ENCODE results near the gene CADPS2. TPM values are rescaled to one million over a fixed set of nuclear protein-coding genes. Genes with fewer than 3 reads are reported as not detected.
"Not testable (repeated sequence)": the region's sequence is repeated elsewhere in the genome, so short reads cannot be mapped to it uniquely, and the experiment has no call there.

The CADPS2 gene
- total RNA-seq, 2 donors from 2014 or later, result not detected

DNA sequence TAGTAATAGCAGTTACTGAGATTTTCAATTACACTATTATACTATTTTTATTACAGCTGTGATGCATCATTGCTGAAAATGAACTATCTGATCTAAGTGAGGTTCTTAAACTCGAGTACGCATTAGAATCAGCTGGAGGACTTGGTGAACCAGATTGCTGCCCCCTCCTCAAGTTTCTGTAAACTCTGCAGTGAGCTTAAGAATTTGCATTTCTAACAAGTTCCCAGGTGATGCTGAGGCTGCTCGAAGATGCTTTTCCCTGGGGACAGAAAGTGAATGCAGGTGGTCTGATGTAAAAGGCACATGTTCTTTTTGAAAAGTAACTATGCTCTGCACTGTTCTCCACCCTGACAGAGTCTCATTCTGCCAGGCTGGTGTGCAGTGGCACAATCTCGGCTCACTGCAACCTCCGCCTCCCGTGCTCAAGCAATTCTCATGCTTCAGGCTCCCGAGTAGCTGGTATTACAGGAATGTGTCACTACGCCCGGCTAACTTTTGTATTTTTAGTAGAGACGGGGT, 199.8 kb downstream of the CADPS2 start:
- H3K9me3 Mint-ChIP-seq, result peaks cover 0 to 1% of the 10 kb centered on the region in 2 donors
- no peaks in the 10 kb centered on the region for H3K36me3 Mint-ChIP-seq (ENCODE audit: insufficient read depth in 2 of 2)
- no peak overlapping the region for H3K27ac Mint-ChIP-seq
- no peaks in the 10 kb centered on the region for H3K4me1 Mint-ChIP-seq (ENCODE audit: low read depth)
- H3K4me3 Mint-ChIP-seq, result no peak overlapping the region
- ATAC-seq (replicated peaks in 1 of 2) (no peak), DNase-seq (no peak)
- no peaks in the 10 kb centered on the region for H3K27me3 Mint-ChIP-seq (ENCODE audit: low read depth)

DNA sequence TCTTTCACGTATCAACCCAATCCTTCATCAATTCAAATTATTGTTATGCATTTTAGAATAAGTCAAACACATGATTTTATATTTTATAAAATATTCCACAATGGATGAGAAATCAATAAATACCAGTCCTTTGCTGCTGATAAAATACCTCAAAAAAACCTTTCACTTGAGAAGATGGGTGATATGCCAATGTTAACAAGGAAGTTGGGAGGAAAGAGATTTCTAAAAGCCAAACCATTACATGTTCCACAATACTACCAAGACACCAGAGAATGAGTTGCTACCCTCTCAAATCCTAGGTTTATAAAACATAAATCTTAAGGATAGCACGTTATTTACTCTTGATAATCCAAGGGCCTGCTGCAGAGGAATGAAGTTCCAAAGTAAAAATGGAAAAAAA, 201.8 kb downstream of the CADPS2 start:
- H3K27ac Mint-ChIP-seq, result no peak overlapping the region
- H3K36me3 Mint-ChIP-seq (ENCODE audit: insufficient read depth in 2 of 2), result no peaks in the 10 kb centered on the region
- H3K4me3 Mint-ChIP-seq, result no peak overlapping the region
- ATAC-seq (replicated peaks in 1 of 2) (no peak), DNase-seq (no peak)
- no peaks in the 10 kb centered on the region for H3K4me1 Mint-ChIP-seq (ENCODE audit: low read depth)
- no peaks in the 10 kb centered on the region for H3K27me3 Mint-ChIP-seq (ENCODE audit: low read depth)
- H3K9me3 Mint-ChIP-seq, result no peaks in the 10 kb centered on the region

DNA sequence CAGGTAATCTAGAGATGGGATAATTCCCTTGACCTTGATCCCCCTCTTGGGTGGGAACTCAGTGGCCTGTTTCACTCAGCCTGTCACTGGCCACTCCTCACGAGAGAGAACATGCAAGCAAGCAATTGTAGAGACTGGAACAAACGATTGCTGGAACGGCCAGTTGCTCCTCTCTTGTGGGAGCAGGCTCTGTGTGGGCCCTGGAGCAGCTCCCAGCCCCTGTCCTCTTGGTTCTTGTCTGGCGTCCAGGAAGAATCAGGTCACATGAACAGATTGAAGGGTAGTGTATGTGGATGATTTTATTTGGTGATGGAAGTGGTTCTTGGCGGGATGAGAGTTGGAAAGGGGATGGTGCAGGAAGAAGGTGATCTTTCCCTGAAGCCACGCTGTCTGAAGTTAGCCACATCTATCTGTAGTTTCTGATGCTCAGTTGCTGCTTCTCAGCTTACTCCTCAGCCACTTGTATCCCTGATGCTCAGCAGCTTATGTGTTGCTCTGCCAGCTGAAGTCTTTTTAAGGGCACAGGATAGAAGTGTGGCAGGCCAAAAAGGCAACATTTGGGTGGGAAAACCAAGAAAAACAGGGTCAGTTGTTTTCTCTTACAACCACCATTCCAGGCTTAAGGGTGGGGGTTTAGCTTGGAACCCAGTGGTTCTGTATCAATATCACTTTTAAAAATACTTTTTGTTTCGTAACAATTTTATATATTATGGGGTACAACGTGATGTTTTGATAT, 203.3 kb downstream of the CADPS2 start:
- Mint-ChIP-seq H3K9me3 (peaks cover 0 to 2% of the 10 kb centered on the region in 2 donors), H3K27me3 (ENCODE audit: low read depth) (no peaks in the 10 kb centered on the region), H3K27ac (no peak overlapping the region), H3K4me1 (ENCODE audit: low read depth) (no peaks in the 10 kb centered on the region), H3K4me3 (no peak overlapping the region), H3K36me3 (ENCODE audit: insufficient read depth in 2 of 2) (no peaks in the 10 kb centered on the region)
- no peak for DNase-seq
- no peak for ATAC-seq (replicated peaks in 1 of 2)

DNA sequence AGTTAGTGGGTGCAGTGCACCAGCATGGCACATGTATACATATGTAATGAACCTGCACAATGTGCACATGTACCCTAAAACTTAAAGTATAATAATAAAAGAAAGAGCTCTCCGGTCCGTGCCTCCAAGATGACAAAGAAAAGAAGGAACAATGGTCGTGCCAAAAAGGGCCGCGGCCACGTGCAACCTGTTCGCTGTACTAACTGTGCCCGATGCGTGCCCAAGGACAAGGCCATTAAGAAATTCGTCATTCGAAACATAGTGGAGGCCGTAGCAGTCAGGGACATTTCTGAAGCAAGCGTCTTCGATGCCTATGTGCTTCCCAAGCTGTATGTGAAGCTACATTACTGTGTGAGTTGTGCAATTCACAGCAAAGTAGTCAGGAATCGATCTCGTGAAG, 205.1 kb downstream of the CADPS2 start:
- not testable (repeated sequence) for H3K36me3 Mint-ChIP-seq (ENCODE audit: insufficient read depth in 2 of 2); DNase-seq; ATAC-seq (replicated peaks in 1 of 2); H3K9me3 Mint-ChIP-seq; H3K4me3 Mint-ChIP-seq; H3K27ac Mint-ChIP-seq; H3K27me3 Mint-ChIP-seq (ENCODE audit: low read depth); H3K4me1 Mint-ChIP-seq (ENCODE audit: low read depth)

DNA sequence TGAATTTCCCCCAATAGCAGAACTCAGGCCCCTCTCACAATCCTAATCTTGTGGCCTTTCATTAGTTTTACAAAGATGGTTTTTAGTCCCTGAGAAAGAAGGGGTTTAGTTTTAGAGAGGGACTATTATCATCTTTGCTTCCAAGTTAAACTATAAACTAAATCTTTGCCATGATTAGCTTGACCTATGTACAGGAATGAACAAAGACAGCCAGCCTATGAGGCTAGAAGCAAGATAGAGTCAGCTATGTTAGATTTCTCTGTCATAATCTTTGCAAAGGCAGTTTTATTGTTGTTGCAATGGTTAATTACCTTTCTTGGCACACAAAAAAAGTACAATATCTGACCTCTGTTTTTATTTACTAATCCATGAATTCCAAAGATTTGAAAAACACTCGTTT, 206.4 kb downstream of the CADPS2 start:
- H3K9me3 Mint-ChIP-seq, result peaks cover 2 to 4% of the 10 kb centered on the region in 2 donors
- H3K4me1 Mint-ChIP-seq (ENCODE audit: low read depth), result no peaks in the 10 kb centered on the region
- no peak overlapping the region for H3K27ac Mint-ChIP-seq
- H3K4me3 Mint-ChIP-seq, result no peak overlapping the region
- ATAC-seq (replicated peaks in 1 of 2) (no peak), DNase-seq (no peak)
- H3K36me3 Mint-ChIP-seq (ENCODE audit: insufficient read depth in 2 of 2), result no peaks in the 10 kb centered on the region
- H3K27me3 Mint-ChIP-seq (ENCODE audit: low read depth), result no peaks in the 10 kb centered on the region

DNA sequence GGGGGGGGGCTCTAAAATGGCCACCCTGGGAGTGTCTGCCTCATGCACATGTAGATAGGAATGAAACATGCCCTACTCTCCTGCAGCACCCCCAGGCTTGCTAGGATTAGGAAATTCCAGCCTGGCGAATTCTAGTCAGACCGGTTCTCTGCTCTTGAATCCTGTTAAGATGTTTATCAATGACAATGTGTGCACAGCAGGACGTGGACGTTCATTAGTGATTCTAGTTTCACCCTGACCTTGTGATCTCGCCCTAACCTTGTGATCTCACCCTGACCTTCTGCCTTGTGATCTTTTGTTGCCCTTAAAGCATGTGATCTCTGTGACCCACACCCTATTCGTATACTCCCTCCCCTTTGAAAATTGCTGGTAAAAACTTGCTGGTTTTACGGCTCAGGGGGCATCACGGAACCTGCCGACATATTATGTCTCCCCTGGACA, 207.0 kb downstream of the CADPS2 start:
- not testable (repeated sequence) for DNase-seq; H3K4me1 Mint-ChIP-seq (ENCODE audit: low read depth); H3K9me3 Mint-ChIP-seq; H3K27me3 Mint-ChIP-seq (ENCODE audit: low read depth); H3K36me3 Mint-ChIP-seq (ENCODE audit: insufficient read depth in 2 of 2); H3K4me3 Mint-ChIP-seq; ATAC-seq (replicated peaks in 1 of 2); H3K27ac Mint-ChIP-seq

DNA sequence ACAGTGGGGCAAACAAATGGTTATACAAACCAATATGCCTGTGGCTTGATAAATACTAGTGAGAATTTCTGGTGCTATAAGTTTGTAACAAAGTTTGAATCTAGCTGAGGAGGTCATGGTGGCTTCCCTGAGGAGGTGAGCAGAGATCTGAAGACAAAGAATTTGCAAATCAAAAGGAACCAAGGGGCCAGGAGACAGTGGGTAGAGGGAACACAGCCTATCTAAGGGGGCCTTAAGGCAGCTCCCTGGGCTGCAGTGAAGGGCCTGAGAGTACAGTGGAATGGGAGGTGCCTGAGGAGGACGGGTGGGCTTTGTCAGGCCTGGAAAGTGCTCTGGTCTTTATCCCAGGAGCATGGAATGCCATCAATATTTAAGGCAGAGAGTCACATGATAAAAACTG, 209.1 kb downstream of the CADPS2 start:
- Mint-ChIP-seq H3K9me3 (peaks cover 2 to 4% of the 10 kb centered on the region in 2 donors), H3K27ac (no peak overlapping the region)
- ATAC-seq (replicated peaks in 1 of 2), result no peak

DNA sequence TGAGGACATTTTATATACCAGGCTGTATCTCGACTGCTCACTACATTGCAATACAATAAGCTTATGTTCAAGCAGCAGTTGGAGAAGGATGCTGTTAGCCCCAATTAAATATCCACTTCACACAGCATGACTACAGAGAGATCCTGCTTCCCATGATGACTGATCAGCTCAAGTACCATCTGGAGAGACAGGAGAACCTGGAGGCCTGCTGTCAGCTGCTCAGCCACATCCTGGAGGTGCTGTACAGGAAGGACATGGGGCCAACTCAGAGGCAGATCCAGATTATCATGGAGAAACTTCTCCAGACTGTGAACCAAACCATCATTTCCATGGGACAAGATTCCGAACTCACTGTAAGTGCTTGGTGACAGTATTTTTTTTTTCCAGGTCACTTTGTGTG, 209.8 kb downstream of the CADPS2 start:
- H3K36me3 Mint-ChIP-seq (ENCODE audit: insufficient read depth in 2 of 2), result no peaks in the 10 kb centered on the region
- H3K27ac Mint-ChIP-seq, result no peak overlapping the region
- no peaks in the 10 kb centered on the region for H3K4me1 Mint-ChIP-seq (ENCODE audit: low read depth)
- no peak for ATAC-seq (replicated peaks in 1 of 2)
- DNase-seq, result no peak
- peaks cover 2 to 6% of the 10 kb centered on the region in 2 donors for H3K9me3 Mint-ChIP-seq
- no peaks in the 10 kb centered on the region for H3K27me3 Mint-ChIP-seq (ENCODE audit: low read depth)
- no peak overlapping the region for H3K4me3 Mint-ChIP-seq

More for the DNA sequence above, 209.1 kb downstream of the CADPS2 start:
- DNase-seq, result no peak
- Mint-ChIP-seq H3K27me3 (ENCODE audit: low read depth) (no peaks in the 10 kb centered on the region), H3K4me1 (ENCODE audit: low read depth) (no peaks in the 10 kb centered on the region), H3K36me3 (ENCODE audit: insufficient read depth in 2 of 2) (no peaks in the 10 kb centered on the region), H3K4me3 (no peak overlapping the region)

DNA sequence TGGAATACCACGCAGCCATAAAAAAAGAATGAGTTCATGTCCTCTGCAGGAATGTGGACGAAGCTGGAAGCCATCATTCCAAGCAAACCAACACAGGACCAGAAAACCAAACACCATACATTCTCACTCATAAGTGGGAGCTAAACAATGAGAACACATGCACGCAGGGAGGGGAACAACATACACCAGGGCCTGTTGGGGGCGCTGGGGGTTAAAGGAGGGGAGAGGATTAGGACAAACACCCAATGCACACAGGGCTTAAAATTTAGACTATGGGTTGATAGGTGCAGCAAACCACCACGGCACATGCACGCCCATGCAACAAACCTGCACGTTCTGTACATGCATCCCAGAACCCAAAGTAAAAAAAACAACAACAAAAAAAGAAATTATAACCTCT, 210.6 kb downstream of the CADPS2 start:
- no peak for ATAC-seq (replicated peaks in 1 of 2)
- Mint-ChIP-seq H3K36me3 (ENCODE audit: insufficient read depth in 2 of 2) (no peaks in the 10 kb centered on the region), H3K4me3 (no peak overlapping the region), H3K4me1 (ENCODE audit: low read depth) (no peaks in the 10 kb centered on the region), H3K27me3 (ENCODE audit: low read depth) (no peaks in the 10 kb centered on the region), H3K9me3 (peaks cover 3 to 6% of the 10 kb centered on the region in 2 donors), H3K27ac (no peak overlapping the region)
- DNase-seq, result no peak

DNA sequence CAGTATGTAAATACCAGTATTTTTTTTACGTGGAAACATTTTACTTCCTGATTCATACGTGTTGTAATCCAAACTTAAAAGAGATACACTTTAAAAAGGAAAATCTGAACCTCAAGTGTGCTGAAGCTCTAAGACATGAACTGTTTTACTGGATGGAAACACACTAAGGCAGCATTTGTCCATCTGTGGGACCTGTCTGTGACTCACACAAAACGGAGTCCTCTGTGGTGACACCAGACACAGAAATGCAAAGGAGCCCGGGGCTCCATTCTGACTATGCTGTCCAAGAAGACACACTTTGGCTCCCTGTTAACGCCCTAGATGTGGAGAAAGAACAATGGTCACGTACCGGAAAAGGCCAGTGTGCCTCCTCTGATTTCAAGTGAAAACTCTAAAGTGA, 211.2 kb downstream of the CADPS2 start:
- Mint-ChIP-seq H3K9me3 (peaks cover 3 to 6% of the 10 kb centered on the region in 2 donors), H3K27ac (no peak overlapping the region), H3K36me3 (ENCODE audit: insufficient read depth in 2 of 2) (no peaks in the 10 kb centered on the region), H3K4me3 (no peak overlapping the region), H3K27me3 (ENCODE audit: low read depth) (no peaks in the 10 kb centered on the region), H3K4me1 (ENCODE audit: low read depth) (no peaks in the 10 kb centered on the region)
- no peak for DNase-seq
- ATAC-seq (replicated peaks in 1 of 2), result no peak

DNA sequence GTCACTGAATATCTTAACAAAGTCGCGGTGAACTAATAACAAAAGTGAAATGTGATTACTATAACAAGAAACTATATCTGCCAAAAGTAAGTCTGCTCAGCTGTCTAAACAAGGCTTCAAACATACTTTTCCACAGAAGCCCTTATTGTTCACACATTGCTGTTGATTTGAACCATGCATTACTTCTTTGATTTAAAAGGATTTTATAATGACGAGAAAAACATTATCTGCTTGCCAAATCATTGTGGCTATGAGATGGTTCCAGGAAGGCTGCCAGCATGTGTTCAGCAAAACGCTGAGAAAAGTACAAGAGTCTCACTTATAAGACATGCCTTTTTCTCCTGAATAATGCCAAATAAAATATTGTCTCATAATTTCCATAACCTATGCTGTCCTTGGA, 211.8 kb downstream of the CADPS2 start:
- DNase-seq (no peak), ATAC-seq (replicated peaks in 1 of 2) (no peak)
- Mint-ChIP-seq H3K27ac (no peak overlapping the region), H3K9me3 (peaks cover 4 to 8% of the 10 kb centered on the region in 2 donors), H3K4me1 (ENCODE audit: low read depth) (no peaks in the 10 kb centered on the region), H3K27me3 (ENCODE audit: low read depth) (no peaks in the 10 kb centered on the region), H3K36me3 (ENCODE audit: insufficient read depth in 2 of 2) (no peaks in the 10 kb centered on the region), H3K4me3 (no peak overlapping the region)

DNA sequence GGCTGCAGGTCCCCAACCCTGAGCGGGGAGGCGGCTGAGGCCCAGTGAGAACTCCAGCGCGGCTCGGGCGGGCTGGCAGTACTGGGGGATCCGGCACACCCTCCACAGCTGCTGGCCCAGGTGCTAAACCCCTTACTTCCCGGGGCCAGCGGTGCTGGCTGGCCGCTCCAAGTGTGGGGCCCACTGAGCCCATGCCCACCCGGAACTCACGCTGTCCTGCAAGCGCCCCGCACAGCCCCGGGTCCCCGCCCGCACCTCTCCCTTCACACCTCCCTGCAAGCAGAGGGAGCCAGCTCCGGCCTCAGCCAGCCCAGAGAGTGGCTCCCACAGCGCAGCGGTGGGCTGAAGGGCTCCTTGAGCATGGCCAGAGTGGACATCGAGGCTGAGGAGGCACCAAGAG, 212.3 kb downstream of the CADPS2 start:
- peaks cover 4 to 7% of the 10 kb centered on the region in 2 donors for H3K9me3 Mint-ChIP-seq

DNA sequence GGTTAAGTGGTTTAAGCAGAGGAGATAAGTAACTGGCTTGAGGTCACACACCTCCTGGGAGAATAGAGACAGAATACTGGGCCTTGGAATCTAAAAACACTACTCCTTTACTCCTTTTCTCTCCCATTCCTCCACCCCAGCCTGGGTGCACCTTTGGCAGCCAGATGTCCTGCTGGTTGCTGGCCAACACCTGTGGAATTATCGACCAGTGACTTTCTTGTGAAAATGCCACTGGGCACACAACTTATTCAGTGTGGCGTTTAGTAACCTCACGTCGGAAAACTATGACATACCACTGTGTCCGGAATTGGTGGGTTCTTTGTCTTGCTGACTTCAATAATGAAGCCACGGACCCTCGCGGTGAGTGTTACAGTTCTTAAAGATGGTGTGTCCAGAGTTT, 213.7 kb downstream of the CADPS2 start:
- Mint-ChIP-seq H3K36me3 (ENCODE audit: insufficient read depth in 2 of 2) (no peaks in the 10 kb centered on the region), H3K27me3 (ENCODE audit: low read depth) (no peaks in the 10 kb centered on the region), H3K9me3 (peaks cover 8 to 9% of the 10 kb centered on the region in 2 donors), H3K27ac (no peak overlapping the region), H3K4me1 (ENCODE audit: low read depth) (no peaks in the 10 kb centered on the region), H3K4me3 (no peak overlapping the region)
- no peak for ATAC-seq (replicated peaks in 1 of 2)
- DNase-seq, result no peak

More for the DNA sequence above, 212.3 kb downstream of the CADPS2 start:
- ATAC-seq (replicated peaks in 1 of 2), result no peak
- H3K4me1 Mint-ChIP-seq (ENCODE audit: low read depth), result no peaks in the 10 kb centered on the region
- H3K27me3 Mint-ChIP-seq (ENCODE audit: low read depth), result no peaks in the 10 kb centered on the region
- H3K36me3 Mint-ChIP-seq (ENCODE audit: insufficient read depth in 2 of 2), result no peaks in the 10 kb centered on the region
- DNase-seq, result no peak
- H3K27ac Mint-ChIP-seq, result no peak overlapping the region
- no peak overlapping the region for H3K4me3 Mint-ChIP-seq

DNA sequence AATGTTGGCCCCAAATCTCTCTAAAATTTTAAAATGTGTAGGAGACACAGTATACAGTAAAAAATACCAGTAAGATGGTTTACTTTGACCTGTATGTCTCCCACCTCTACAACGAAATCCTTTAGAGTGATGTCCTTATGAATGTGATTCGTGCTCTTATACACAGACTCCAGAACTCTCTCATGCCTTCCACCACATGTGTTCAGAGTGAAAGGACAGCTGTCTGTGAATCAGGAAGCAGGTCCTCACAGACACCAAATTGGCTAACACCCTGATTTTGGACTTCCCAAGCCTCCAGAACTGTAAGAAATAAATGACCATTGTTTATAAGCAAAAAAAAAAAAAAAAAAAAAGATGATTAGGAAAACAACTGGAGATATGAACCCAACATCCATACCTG, 222.5 kb downstream of the CADPS2 start:
- H3K27ac Mint-ChIP-seq, result no peak overlapping the region
- H3K27me3 Mint-ChIP-seq (ENCODE audit: low read depth), result no peaks in the 10 kb centered on the region
- DNase-seq, result no peak
- H3K4me1 Mint-ChIP-seq (ENCODE audit: low read depth), result no peaks in the 10 kb centered on the region
- H3K36me3 Mint-ChIP-seq (ENCODE audit: insufficient read depth in 2 of 2), result no peaks in the 10 kb centered on the region
- no peak overlapping the region for H3K4me3 Mint-ChIP-seq
- peaks cover 8 to 11% of the 10 kb centered on the region in 2 donors for H3K9me3 Mint-ChIP-seq
- no peak for ATAC-seq (replicated peaks in 1 of 2)

Data from activated T-cell treated with anti-CD3 and anti-CD28 coated beads, Interleukin-2, amount 50 U/mL, for 72 hours (primary cell).